ENCODE results near the gene GDF2. TPM values are rescaled to one million over a fixed set of nuclear protein-coding genes. Genes with fewer than 3 reads are reported as not detected.
A peak's percentile ranks its signal among the peaks of the same experiment; 100 is the strongest.

The GDF2 gene
- total RNA-seq, 1 experiment from 2014 or later, result not detected

DNA sequence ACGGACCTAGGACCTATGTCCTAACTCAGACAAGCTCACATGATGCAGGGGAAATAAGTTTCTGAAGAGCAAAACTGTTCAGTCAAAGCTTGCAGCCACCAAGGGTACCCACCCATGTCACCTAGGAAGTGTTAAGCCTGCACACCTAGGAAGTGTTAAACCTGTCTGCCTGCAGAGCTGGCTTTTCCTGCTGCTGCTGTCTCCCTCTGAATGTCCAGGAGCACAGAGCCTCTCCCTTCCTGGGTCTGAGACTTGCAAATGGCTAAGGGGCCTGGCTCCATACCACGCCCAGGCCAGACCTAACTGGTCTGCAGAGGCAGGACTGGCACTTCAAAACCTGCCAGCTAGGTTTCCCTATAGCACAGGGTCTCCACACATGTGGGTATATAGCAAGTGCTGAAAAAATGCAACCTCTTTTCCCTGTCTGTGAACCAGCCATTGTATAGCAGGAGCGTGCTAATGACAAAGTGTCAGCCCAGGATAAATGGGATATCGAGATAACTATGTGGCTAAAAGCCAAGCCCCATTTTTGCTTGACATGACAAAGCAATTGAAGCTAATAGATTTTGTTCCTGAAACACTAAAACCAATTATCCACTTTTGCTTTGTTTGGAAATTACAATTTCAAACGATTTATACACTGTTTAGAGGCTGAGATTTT lies 1.5 kb downstream of the GDF2 start:
- no peak overlapping the region for H3K4me3 Mint-ChIP-seq (ENCODE audit: unreplicated experiment)
- no peaks in the 10 kb centered on the region for H3K36me3 Mint-ChIP-seq (ENCODE audit: insufficient read depth, unreplicated experiment)
- peak in 1 of 2 experiments; percentile 37 for DNase-seq
- H3K9me3 Mint-ChIP-seq (ENCODE audit: unreplicated experiment), result peaks cover 4% of the 10 kb centered on the region
- Histone ChIP-seq H3K4me3 (ENCODE audit: low read depth, low read length) (no peak overlapping the region), H3K27me3 (replicated peaks; ENCODE audit: control insufficient read depth, insufficient read depth, low read length) (no peaks in the 10 kb centered on the region), H3K36me3 (ENCODE audit: control insufficient read depth, insufficient read depth, low read length) (no peaks in the 10 kb centered on the region), H3K4me1 (no peaks in the 10 kb centered on the region), H3K9me3 (0 out of 2 replicates have a peak, but pooled peaks cover 3% of the 10 kb centered on the region)
- intact Hi-C loops (cut with micrococcal nuclease; ENCODE audit: unreplicated experiment), result no loop called here
- no TSS peak for BruUV-seq (replicated peaks)
- TF ChIP-seq CTCF (IDR thresholded peaks at IDR 0.05; ENCODE audit: insufficient read depth in 1 of 2, low read depth in 1 of 2, low read length in 1 of 2, severe bottlenecking in 1 of 2, unreplicated experiment in 1 of 2), result no peak
- peaks cover 19% of the 10 kb centered on the region for H3K27me3 Mint-ChIP-seq (ENCODE audit: insufficient read depth, unreplicated experiment)
- H3K27ac Mint-ChIP-seq (ENCODE audit: unreplicated experiment), result no peak overlapping the region
- POLR2A ChIA-PET, result no interaction called here
- peaks cover 2% of the 10 kb centered on the region for H3K4me1 Mint-ChIP-seq (ENCODE audit: low read depth, unreplicated experiment)
- CTCF ChIA-PET, result interaction anchor here (2.5 kb wide), 1 partner anchor 12 kb away, joined by 10 read pairs; no protein-coding TSS in a partner anchor

- 0 out of 2 replicates have a peak, but pooled peaks cover under 1% of the 10 kb centered on the region for H3K9me3 ChIP-seq
- H3K4me1 Mint-ChIP-seq (ENCODE audit: low read depth, unreplicated experiment), result no peaks in the 10 kb centered on the region
- no peak for TF ChIP-seq CTCF (IDR thresholded peaks at IDR 0.05; ENCODE audit: insufficient read depth in 1 of 2, low read depth in 1 of 2, low read length in 1 of 2, severe bottlenecking in 1 of 2, unreplicated experiment in 1 of 2)
- no peaks in the 10 kb centered on the region for H3K27me3 ChIP-seq (replicated peaks; ENCODE audit: control insufficient read depth, insufficient read depth, low read length)
- no peaks in the 10 kb centered on the region for H3K9me3 Mint-ChIP-seq (ENCODE audit: unreplicated experiment)
- intact Hi-C loops (cut with micrococcal nuclease; ENCODE audit: unreplicated experiment), result no loop called here
- no peak overlapping the region for H3K4me3 Mint-ChIP-seq (ENCODE audit: unreplicated experiment)
- no peaks in the 10 kb centered on the region for H3K36me3 Mint-ChIP-seq (ENCODE audit: insufficient read depth, unreplicated experiment)
- H3K4me3 ChIP-seq (ENCODE audit: low read depth, low read length), result no peak overlapping the region
- BruUV-seq (replicated peaks), result no TSS peak
- POLR2A ChIA-PET, result no interaction called here
- peak in 1 of 2 experiments; percentile 29 for DNase-seq
- H3K36me3 ChIP-seq (ENCODE audit: control insufficient read depth, insufficient read depth, low read length), result no peaks in the 10 kb centered on the region
- no peaks in the 10 kb centered on the region for H3K4me1 ChIP-seq
- peaks cover 19% of the 10 kb centered on the region for H3K27me3 Mint-ChIP-seq (ENCODE audit: insufficient read depth, unreplicated experiment)
- CTCF ChIA-PET, result interaction anchor here (1.6 kb wide), 1 partner anchor 278 kb away, joined by 4 read pairs; no protein-coding TSS in a partner anchor
- H3K27ac Mint-ChIP-seq (ENCODE audit: unreplicated experiment), result no peak overlapping the region
These were observed 3.3 kb downstream of the GDF2 start for GRCh38 chr10:47325303-47326291.

DNA sequence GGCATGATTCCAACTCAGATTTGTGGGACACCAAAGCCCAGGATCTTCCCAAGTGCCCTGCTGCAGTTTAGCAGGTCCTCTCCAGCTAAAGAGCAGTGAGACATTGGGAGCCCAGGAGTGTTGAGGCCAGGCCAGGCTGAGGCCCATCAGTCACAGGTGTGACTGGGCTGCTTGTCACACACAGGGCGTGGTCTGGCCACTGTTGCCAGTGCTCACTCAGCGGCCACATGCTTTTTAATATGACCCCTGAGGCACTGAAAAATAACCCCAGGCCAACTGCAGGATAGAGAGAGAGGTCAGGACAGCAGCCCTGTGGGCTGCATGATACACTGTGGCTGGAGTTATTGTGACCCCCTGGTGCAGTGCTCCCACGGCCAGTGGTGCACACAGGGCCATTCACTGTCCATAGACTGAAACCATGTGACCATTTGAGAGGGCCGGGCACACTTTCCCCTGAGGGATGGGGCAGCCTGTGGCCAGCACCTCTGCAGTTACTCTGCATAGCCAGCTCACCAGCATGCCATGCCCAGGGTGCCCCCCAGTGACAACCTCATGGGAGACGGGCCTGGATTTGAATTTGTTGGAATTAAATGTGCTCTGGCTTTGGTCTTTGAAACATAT lies 4.2 kb downstream of the GDF2 start:
- CTCF ChIA-PET, result no interaction called here
- Mint-ChIP-seq H3K4me1 (ENCODE audit: low read depth, unreplicated experiment) (no peaks in the 10 kb centered on the region), H3K27me3 (ENCODE audit: insufficient read depth, unreplicated experiment) (peaks cover 13% of the 10 kb centered on the region), H3K27ac (ENCODE audit: unreplicated experiment) (no peak overlapping the region), H3K4me3 (ENCODE audit: unreplicated experiment) (no peak overlapping the region), H3K9me3 (ENCODE audit: unreplicated experiment) (no peaks in the 10 kb centered on the region), H3K36me3 (ENCODE audit: insufficient read depth, unreplicated experiment) (no peaks in the 10 kb centered on the region)
- H3K27me3 ChIP-seq (replicated peaks; ENCODE audit: control insufficient read depth, insufficient read depth, low read length), result no peaks in the 10 kb centered on the region
- no peak overlapping the region for H3K4me3 ChIP-seq (ENCODE audit: low read depth, low read length)
- no peaks in the 10 kb centered on the region for H3K36me3 ChIP-seq (ENCODE audit: control insufficient read depth, insufficient read depth, low read length)
- no TSS peak for BruUV-seq (replicated peaks)
- POLR2A ChIA-PET, result no interaction called here
- no peak for TF ChIP-seq CTCF (IDR thresholded peaks at IDR 0.05; ENCODE audit: insufficient read depth in 1 of 2, low read depth in 1 of 2, low read length in 1 of 2, severe bottlenecking in 1 of 2, unreplicated experiment in 1 of 2)
- intact Hi-C loops (cut with micrococcal nuclease; ENCODE audit: unreplicated experiment), result no loop called here
- DNase-seq, result peak in 1 of 2 experiments; percentile 32
- no peaks in the 10 kb centered on the region for H3K9me3 ChIP-seq
- H3K4me1 ChIP-seq, result no peaks in the 10 kb centered on the region
